Endothelial cell of umbilical vein (primary cell): ENCODE measurements around the gene TBC1D10A. TPM values are rescaled to one million over a fixed set of nuclear protein-coding genes. Genes with fewer than 3 reads are reported as not detected.

Experiments
- BruUV-seq: library from RNA; stranded (reverse); fragments of 400-500 nt; replicated peaks from 2 replicates; lab custom pipeline; 2021; lab: Mats Ljungman, UMichigan
- CTCF ChIA-PET: fragments of 300-600, 350-600 bp; sonication (Branson Sonifier 250); formaldehyde crosslinking; loops from one replicate; lab custom pipeline; 2021; ENCODE audit warnings: antibody characterized with exemption, inconsistent platforms; lab: Charles Lee
- POLR2A ChIA-PET: fragments of 300-600, 350-600 bp; sonication (Branson Sonifier 250); formaldehyde crosslinking; loops from one replicate; lab custom pipeline; 2021; ENCODE audit warnings: antibody characterized with exemption, inconsistent platforms; lab: Charles Lee
- DNase-seq: peaks from one replicate; pipeline ENCODE4 v3.0.0-alpha.2; 2011; ENCODE audit warnings: low read depth, low spot score
- FAIRE-seq: peaks from 2 replicates; lab custom pipeline; 2011; peaks lifted over from hg19 to GRCh38; lab: Jason Lieb, UNC
- H2AFZ ChIP-seq: 2 replicates; pipeline ENCODE4 v1.6.0; 2012; ENCODE audit warnings: low read depth, low read length, control low read depth, inconsistent platforms
- H3K27ac ChIP-seq: 2 replicates; pipeline ENCODE4 v1.5.1; 2011; ENCODE audit warnings: low read depth, mild to moderate bottlenecking, control low read depth, low read length, moderate library complexity; ENCODE audit not compliant: insufficient read depth
- H3K27me3 ChIP-seq, 2 experiments: 2 replicates each; pipeline versions ENCODE4 v1.6.0 to v1.6.1; 2011; ENCODE audit warnings: low read length in 2 of 2, mixed read lengths in 1 of 2; ENCODE audit not compliant: control insufficient read depth in 2 of 2, insufficient read depth in 2 of 2
- H3K36me3 ChIP-seq, 2 experiments: 2 replicates in 1 of 2; 3 replicates in 1 of 2; pipeline ENCODE4 v1.5.1; 2011; ENCODE audit warnings: low read length in 2 of 2, mild to moderate bottlenecking in 1 of 2, moderate library complexity in 1 of 2; ENCODE audit not compliant: control insufficient read depth in 2 of 2, insufficient read depth in 2 of 2; ENCODE audit errors: extremely low read depth in 1 of 2
- H3K4me1 ChIP-seq: 3 replicates; pipeline ENCODE4 v1.5.1; 2011; ENCODE audit warnings: mild to moderate bottlenecking, low read length; ENCODE audit not compliant: control insufficient read depth, insufficient read depth; ENCODE audit errors: extremely low read depth
- H3K4me2 ChIP-seq: 2 replicates; pipeline ENCODE4 v1.6.1; 2011; ENCODE audit warnings: low read length, control low read depth, mixed read lengths; ENCODE audit not compliant: insufficient read depth
- H3K4me3 ChIP-seq, 3 experiments: fragments of 200-600 bp in 1 of 3; sonication (generic), shearing (Covaris generic) in 1 of 3; replicated peaks in 1 of 3; 2 replicates each; pipeline ENCODE4 v1.5.1; 2011 to 2016; ENCODE audit warnings: control low read depth in 3 of 3, low read length in 3 of 3, mild to moderate bottlenecking in 2 of 3, inconsistent platforms in 1 of 3, low read depth in 1 of 3, moderate library complexity in 1 of 3; ENCODE audit not compliant: insufficient read depth in 1 of 3
- H3K79me2 ChIP-seq: 2 replicates; pipeline ENCODE4 v1.6.0; 2012; ENCODE audit warnings: low read length, inconsistent platforms; ENCODE audit not compliant: control insufficient read depth, insufficient read depth
- H3K9ac ChIP-seq: replicated peaks from 2 replicates; pipeline ENCODE3; 2011; ENCODE audit warnings: low read length, control low read depth; ENCODE audit not compliant: insufficient read depth; ENCODE audit errors: extremely low read depth
- H3K9me1 ChIP-seq: replicated peaks from 3 replicates; pipeline ENCODE4 v1.6.0; 2011; ENCODE audit warnings: mild to moderate bottlenecking, low read length; ENCODE audit not compliant: control insufficient read depth, insufficient read depth; ENCODE audit errors: extremely low read depth
- H3K9me3 ChIP-seq: replicated peaks from 2 replicates; pipeline ENCODE4 v1.5.1; 2012; ENCODE audit warnings: low read length, inconsistent platforms; ENCODE audit not compliant: control insufficient read depth, insufficient read depth
- H4K20me1 ChIP-seq: replicated peaks from 2 replicates; pipeline ENCODE3; 2011; ENCODE audit warnings: mild to moderate bottlenecking, low read length; ENCODE audit not compliant: control insufficient read depth, insufficient read depth; ENCODE audit errors: extremely low read depth
- CTCF ChIP-seq, 2 donors: IDR thresholded peaks; 1 replicate in 1 of 2; 2 replicates in 1 of 2; pipeline ENCODE4 v1.5.1; 2011; ENCODE audit warnings: low read length in 2 of 2, mild to moderate bottlenecking in 2 of 2, moderate library complexity in 2 of 2, control low read depth in 1 of 2, inconsistent platforms in 1 of 2, low read depth in 1 of 2; ENCODE audit not compliant: insufficient read depth in 1 of 2; ENCODE audit errors: extremely low read depth in 1 of 2
- EZH2 ChIP-seq: IDR thresholded peaks from 2 replicates; pipeline ENCODE4 v1.6.1; 2012; ENCODE audit warnings: borderline replicate concordance, low read depth, mild to moderate bottlenecking, moderate library complexity, low read length, inconsistent platforms; ENCODE audit not compliant: severe bottlenecking
- FOS ChIP-seq: IDR thresholded peaks from 2 replicates; pipeline ENCODE4 v1.6.1; 2011; ENCODE audit warnings: mild to moderate bottlenecking, low read length, moderate library complexity, borderline replicate concordance; ENCODE audit not compliant: insufficient read depth
- GATA2 ChIP-seq: IDR thresholded peaks from 2 replicates; pipeline ENCODE4 v1.7.0; 2011; ENCODE audit warnings: low read depth, mild to moderate bottlenecking, moderate library complexity, mixed read lengths, low read length; ENCODE audit not compliant: insufficient read length, insufficient read depth
- JUN ChIP-seq: IDR thresholded peaks from 2 replicates; pipeline ENCODE4 v1.6.1; 2011; ENCODE audit warnings: borderline replicate concordance, low read depth; ENCODE audit not compliant: insufficient read length, insufficient read depth
- MYC ChIP-seq: IDR thresholded peaks from one replicate; pipeline ENCODE4 v1.6.1; 2011; ENCODE audit warnings: mild to moderate bottlenecking, low read depth, low read length
- POLR2A ChIP-seq: IDR thresholded peaks from 2 replicates; pipeline ENCODE4 v1.6.1; 2012; ENCODE audit warnings: low read depth, mild to moderate bottlenecking, control low read depth, low read length
- POLR2AphosphoS5 ChIP-seq: IDR thresholded peaks from 2 replicates; pipeline ENCODE4 v1.6.1; 2012; ENCODE audit warnings: low read depth, mild to moderate bottlenecking, control low read depth, low read length, moderate library complexity; ENCODE audit not compliant: insufficient read depth
- dilution Hi-C: fragments of 300-500 bp; cut with MboI; formaldehyde crosslinking; loops from one replicate; pipeline ENCODE4 v1.15.0; 2019; ENCODE audit warnings: low sequenced_read_pairs; ENCODE audit not compliant: extremely low pct_ligation_motif_present
- intact Hi-C: fragments of 100-400 bp; cut with micrococcal nuclease; formaldehyde crosslinking; loops from one replicate; pipeline ENCODE4 v1.10.0; 2022
- polyA plus RNA-seq, 4 experiments: library from polyadenylated mRNA; depleted of rRNA in 3 of 4; stranded (reverse) in 3 of 4; unstranded in 1 of 4; fragments of >200 nt; gene quantifications; 2 replicates each; pipeline versions ENCODE4 v1.2.1 to v1.2.3, GENCODE V29; 2011 to 2012; ENCODE audit warnings: missing spikeins in 1 of 4
- total RNA-seq: library from RNA; stranded (reverse); gene quantifications from 2 replicates; pipeline ENCODE4 v1.2.3, GENCODE V29; 2021
- TF ChIP-seq, protein P1 (sequence below): IDR thresholded peaks from 2 replicates; pipeline ENCODE4 v1.6.1; 2011; ENCODE audit not compliant: insufficient read depth, insufficient read length

TBC1D10A gene
- total and polyA plus RNA-seq, 2 donors (not counting 3 experiments of a cell fraction or from before 2014, with no cell fraction given) = 10.0 to 11.9 TPM

- dilution Hi-C loops = no loop called here
Measured at GRCh38 chr22:30317778-30318177, 9.0 kb downstream of the TBC1D10A start.

DNA sequence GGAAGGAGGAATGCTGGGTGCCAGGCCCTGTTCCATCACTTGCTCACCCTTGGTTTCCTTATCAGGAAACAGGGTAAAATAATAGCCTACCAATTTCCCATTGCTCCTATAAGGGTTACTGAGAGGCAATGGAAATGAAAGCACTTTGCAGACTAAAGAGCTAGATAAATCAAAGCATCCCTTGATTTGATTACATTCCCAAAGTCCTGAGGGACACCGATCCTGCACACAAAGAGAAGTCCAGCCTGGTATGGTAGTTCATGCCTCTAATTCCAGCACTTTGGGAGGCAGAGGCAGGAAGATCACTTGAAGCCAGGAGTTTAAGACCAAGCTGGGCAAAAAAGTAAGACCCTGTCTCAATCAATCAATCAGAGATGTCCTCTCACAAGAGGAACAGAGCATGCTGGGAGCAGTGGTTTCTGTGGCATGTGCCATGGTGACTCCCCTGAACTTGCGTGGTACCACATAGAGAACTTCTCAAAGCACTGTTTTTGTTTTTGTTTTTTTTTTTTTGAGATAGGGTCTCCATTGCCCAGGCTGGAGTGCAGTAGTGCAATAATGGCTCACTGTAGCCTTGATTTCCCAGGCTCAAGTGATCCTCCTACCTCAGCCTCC is 10.7 kb downstream of the TBC1D10A start:
- H4K20me1 ChIP-seq = no peaks in the 10 kb centered on the region
- no peaks in the 10 kb centered on the region for H3K9me1 ChIP-seq
- no peaks in the 10 kb centered on the region for H3K4me1 ChIP-seq
- H3K4me3 ChIP-seq = no peak overlapping the region
- no peaks in the 10 kb centered on the region for H3K27me3 ChIP-seq
- TF ChIP-seq JUN (no peak), POLR2AphosphoS5 (no peak), FOS (no peak), MYC (no peak), EZH2 (no peak), CTCF (IDR thresholded peaks at IDR 0.05; ENCODE audit: extremely low read depth in 1 of 2, insufficient read depth in 1 of 2, low read depth in 1 of 2, low read length in 2 of 2) (no peak), GATA2 (no peak), POLR2A (no peak)
- TF ChIP-seq, protein P1, sequence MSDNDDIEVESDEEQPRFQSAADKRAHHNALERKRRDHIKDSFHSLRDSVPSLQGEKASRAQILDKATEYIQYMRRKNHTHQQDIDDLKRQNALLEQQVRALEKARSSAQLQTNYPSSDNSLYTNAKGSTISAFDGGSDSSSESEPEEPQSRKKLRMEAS = no peak
- H3K9me3 ChIP-seq = no peaks in the 10 kb centered on the region
- no peak overlapping the region for H3K9ac ChIP-seq
- H3K36me3 ChIP-seq = no peaks in the 10 kb centered on the region
- ChIA-PET CTCF (interaction anchor here (1.2 to 2.8 kb wide), 2 partner anchors 14 to 28 kb away, joined by 3 to 13 read pairs; no protein-coding TSS in a partner anchor), POLR2A (no interaction called here)
- H3K79me2 ChIP-seq = no peaks in the 10 kb centered on the region
- dilution Hi-C loops = no loop called here
- intact Hi-C loops = no loop called here
- FAIRE-seq (no peak), DNase-seq (no peak)
- no TSS peak for BruUV-seq
- no peak overlapping the region for H3K4me2 ChIP-seq
- no peak overlapping the region for H2AFZ ChIP-seq
- no peak overlapping the region for H3K27ac ChIP-seq

More at GRCh38 chr22:30317778-30318177, 9.0 kb downstream of the TBC1D10A start:
- Histone ChIP-seq H3K4me1 (no peaks in the 10 kb centered on the region), H2AFZ (no peak overlapping the region), H3K9ac (no peak overlapping the region), H3K9me3 (no peaks in the 10 kb centered on the region), H4K20me1 (no peaks in the 10 kb centered on the region), H3K9me1 (no peaks in the 10 kb centered on the region), H3K4me3 (no peak overlapping the region), H3K27ac (no peak overlapping the region), H3K36me3 (no peaks in the 10 kb centered on the region), H3K79me2 (no peaks in the 10 kb centered on the region), H3K4me2 (no peak overlapping the region), H3K27me3 (no peaks in the 10 kb centered on the region)
- DNase-seq = no peak
- POLR2A ChIA-PET = no interaction called here
- CTCF ChIA-PET = interaction anchor here (2.8 kb wide), 1 partner anchor 30 kb away, joined by 13 read pairs; no protein-coding TSS in a partner anchor
- no peak for FAIRE-seq
- no TSS peak for BruUV-seq
- intact Hi-C loops = no loop called here
- no peak for TF ChIP-seq FOS
- TF ChIP-seq POLR2A = no peak
